ENCODE results near the gene KIAA1549.

DNA sequence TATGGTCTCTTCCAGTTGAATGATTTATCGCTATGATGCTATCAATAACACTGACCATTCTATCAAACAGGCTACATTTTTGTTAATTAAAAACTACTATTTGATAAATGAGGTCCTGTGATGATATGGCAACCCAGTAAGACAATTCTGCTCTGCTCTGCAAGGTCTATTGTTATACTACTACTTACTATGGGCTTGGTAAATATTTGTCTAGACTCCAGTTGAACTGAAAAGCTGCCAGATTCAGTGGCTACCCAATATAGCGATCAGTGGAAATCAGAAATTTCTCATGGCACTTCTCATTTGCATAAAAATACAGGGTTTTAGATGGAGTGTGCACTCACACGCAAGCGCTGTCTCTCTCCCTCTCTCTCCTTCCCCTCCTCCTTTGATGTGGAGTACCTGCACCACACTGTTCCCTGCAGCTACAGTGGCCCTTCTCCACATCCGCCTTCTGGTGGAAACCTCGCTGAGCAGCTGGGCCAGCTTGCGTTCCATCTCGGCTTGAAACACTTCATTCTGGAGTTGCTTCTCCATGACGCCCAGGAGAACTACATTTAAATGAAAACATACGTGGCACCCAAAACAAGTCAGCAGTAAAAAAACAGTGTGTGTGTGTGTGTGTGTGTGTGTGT lies 77.9 kb downstream of the KIAA1549 start:
- TF ChIP-seq EP300 (IDR thresholded peaks at IDR 0.05) (no peak), POLR2A (IDR thresholded peaks at IDR 0.05) (no peak), POLR2AphosphoS5 (IDR thresholded peaks at IDR 0.05) (no peak)
- TF ChIP-seq, protein P1, sequence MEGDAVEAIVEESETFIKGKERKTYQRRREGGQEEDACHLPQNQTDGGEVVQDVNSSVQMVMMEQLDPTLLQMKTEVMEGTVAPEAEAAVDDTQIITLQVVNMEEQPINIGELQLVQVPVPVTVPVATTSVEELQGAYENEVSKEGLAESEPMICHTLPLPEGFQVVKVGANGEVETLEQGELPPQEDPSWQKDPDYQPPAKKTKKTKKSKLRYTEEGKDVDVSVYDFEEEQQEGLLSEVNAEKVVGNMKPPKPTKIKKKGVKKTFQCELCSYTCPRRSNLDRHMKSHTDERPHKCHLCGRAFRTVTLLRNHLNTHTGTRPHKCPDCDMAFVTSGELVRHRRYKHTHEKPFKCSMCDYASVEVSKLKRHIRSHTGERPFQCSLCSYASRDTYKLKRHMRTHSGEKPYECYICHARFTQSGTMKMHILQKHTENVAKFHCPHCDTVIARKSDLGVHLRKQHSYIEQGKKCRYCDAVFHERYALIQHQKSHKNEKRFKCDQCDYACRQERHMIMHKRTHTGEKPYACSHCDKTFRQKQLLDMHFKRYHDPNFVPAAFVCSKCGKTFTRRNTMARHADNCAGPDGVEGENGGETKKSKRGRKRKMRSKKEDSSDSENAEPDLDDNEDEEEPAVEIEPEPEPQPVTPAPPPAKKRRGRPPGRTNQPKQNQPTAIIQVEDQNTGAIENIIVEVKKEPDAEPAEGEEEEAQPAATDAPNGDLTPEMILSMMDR (IDR thresholded peaks at IDR 0.05), result no peak

All from gastroesophageal sphincter (tissue), 3 donors.